Left renal cortex interstitium (tissue), 4 donors: ENCODE results near the gene FLT4. TPM values are rescaled to one million over a fixed set of nuclear protein-coding genes. Genes with fewer than 3 reads are reported as not detected.
"Not testable (repeated sequence)": the region's sequence is repeated elsewhere in the genome, so short reads cannot be mapped to it uniquely, and the experiment has no call there.

Experiments
- DNase-seq, 4 donors: peaks; one replicate each; pipeline ENCODE4 v3.0.0-alpha.2; 2013; ENCODE audit warnings: low read depth in 4 of 4, low spot score in 2 of 4, missing footprints in 1 of 4
- polyA plus RNA-seq, 4 donors: library from polyadenylated mRNA; unstranded; fragments of 120-200 nt; gene quantifications; one replicate each; pipeline ENCODE4 v1.2.1, GENCODE V29; 2013; ENCODE audit not compliant: insufficient read length in 4 of 4

Gene FLT4
- 10 to 100 TPM; 23.6 to 35.3 (median 30.6) TPM for polyA plus RNA-seq

- no peak for DNase-seq
Measured at GRCh38 chr5:180649297-180650039, at the start of gene FLT4. FLT4 (minus strand) TSS chr5:180649600; CDS start chr5:180649545, 55 bp downstream.

DNA sequence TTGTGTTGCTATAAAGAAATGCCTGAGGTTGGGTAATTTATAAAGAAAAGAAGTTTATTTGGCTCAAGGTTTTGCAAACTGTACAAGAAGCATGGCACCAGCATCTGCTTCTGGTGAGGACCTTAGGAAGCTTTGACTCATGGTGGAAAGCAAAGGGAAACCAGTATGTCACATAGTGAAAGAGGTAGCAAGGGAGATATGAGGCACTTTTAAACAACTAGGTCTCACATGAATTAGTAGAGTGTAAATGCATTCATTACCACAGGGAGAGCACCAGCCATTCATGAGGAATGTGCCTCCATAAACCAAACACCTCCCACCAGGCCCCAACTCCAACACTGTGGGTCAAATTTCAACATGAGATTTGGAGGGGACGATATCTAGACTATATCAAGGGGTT is 49.6 kb upstream of the FLT4 start:
- no peak for DNase-seq

DNA sequence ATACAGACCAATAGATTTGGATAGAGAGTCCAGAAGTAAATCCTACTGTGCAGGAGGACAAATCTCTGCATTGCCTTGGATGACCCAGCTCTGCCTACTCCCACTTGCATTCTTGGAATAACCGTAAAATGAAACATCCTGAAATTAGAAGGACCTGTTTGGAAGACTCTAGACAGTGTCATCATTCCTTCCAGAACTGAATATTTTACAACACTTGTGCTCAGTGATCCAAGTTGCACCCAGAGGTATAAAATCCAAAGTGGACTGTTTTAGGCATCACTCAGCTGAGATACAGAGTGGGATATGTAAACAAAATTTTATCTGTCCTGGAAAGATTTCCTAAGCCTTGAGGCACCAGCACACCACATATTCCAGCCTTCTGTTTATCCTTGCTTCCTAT is 46.7 kb upstream of the FLT4 start:
- DNase-seq, result no peak

DNA sequence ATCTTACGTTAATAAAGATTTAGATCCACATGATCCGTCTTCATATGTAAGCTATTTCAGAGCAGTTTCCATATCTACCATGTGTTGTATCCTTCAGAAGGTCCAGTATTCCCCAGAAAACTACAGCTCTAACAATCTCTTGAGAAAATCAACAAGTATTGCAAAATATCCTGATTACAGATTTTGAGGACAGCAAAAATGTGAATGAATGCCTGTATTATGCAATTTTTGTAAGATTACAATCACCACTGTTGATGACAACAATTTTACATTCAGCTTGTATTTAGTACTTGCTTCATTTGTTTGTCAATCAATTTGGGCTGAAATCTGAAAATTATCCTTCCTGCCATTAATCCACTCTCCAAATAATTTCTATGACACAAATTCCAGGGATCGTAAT is 43.0 kb upstream of the FLT4 start:
- DNase-seq, result no peak

- DNase-seq, result no peak
Measured at GRCh38 chr5:180691046-180691445, 41.6 kb upstream of the FLT4 start.

GRCh38 chr5:180690562-180690961 is 41.2 kb upstream of the FLT4 start:
- no peak for DNase-seq

DNA sequence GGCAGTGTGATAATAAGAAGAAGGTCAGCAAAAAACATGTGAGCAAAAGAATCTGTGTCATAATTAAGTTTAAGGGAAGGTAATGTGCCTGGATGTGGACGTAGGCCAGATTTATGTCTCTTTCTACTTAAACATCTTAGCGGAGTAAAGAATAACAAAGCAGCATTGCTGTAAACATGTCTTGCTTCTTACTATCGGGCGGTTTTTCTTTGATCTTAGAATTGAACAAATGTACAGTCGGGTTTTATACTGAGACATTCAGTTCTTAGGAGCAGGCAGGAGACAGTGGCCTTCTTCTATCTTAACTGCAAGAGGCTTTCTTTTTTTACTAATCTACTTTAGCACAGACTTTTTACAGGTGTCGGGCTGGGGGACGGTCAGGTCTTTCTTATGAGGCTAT is 40.4 kb upstream of the FLT4 start:
- no peak for DNase-seq

GRCh38 chr5:180689071-180689694 is 39.8 kb upstream of the FLT4 start:
- DNase-seq, result no peak

DNA sequence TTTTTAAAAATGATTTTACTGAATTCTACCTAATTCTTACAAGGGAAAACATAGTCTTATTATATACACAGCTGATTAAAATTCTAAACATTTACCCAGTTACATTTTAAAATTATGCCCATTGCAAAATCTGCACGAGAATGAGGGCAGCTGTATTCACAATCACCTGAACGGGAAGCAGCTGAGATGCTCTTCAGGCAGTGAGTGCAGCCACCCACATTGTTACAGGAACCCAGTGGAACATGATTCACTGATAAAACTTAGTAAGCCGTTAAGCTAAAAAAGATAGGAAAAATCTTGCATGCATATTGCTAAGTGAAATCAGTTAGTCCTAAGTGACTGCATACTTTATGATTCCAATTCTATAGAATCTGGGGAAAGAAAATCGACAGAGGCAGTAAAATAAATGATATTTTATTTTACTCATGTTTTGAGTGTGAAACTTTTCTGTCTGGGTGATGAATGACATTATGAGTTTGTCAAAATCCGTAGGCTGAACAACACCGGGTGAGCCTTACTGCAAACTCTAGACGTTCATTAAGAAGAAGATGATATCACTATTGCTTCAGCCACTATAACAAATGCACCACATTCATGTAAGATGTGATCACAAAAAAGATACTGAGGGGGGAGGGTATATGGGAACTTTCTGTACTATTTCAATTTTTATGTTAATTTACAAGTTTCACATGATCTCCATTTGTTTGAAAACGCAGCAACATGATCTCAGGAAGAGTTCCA is 39.1 kb upstream of the FLT4 start:
- no peak for DNase-seq

- DNase-seq, result not testable (repeated sequence)
Measured at GRCh38 chr5:180686799-180687198, 37.4 kb upstream of the FLT4 start.

GRCh38 chr5:180684623-180685161 is 35.3 kb upstream of the FLT4 start:
- no peak for DNase-seq

- no peak for DNase-seq
Measured at GRCh38 chr5:180683220-180683922, 34.0 kb upstream of the FLT4 start.

DNA sequence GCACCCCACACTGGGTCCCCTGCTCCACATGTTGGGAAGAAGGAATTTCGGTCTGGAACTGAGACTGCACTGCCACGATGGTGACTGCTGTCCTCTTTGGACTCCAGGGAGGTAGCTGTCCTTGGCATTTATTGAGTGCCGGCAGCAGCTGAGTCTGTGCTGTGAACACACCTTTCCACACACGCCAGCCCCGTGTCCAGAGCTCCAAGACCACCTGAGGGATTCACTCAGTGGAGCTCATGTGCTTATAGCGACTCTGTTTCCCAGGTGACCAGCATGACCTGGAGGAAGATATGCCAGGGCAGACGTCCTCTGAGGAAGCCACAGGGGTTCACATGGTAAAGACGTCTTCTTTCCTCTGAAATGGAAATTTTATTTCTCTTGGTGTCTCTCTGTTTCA is 33.2 kb upstream of the FLT4 start:
- no peak for DNase-seq

DNA sequence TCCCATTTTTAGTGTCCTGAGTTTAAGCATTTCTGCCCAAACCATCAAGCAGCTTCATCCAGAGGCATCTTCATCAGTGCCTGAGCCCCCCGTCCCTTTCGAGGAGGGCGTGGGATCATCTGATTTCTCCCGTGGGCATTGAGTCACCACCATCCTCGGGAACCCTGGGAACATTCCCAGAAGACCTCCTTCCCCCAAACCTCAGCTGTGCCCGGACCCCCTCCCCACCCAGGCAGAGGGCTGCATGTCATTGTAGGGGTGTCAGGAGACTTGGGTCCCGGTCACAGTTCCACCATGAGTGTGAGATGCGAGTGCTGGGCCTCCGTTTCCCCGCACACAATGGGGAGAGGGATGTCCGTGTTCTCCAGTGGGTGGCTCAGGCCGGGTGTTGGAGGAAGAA is 32.6 kb upstream of the FLT4 start:
- not testable (repeated sequence) for DNase-seq

DNA sequence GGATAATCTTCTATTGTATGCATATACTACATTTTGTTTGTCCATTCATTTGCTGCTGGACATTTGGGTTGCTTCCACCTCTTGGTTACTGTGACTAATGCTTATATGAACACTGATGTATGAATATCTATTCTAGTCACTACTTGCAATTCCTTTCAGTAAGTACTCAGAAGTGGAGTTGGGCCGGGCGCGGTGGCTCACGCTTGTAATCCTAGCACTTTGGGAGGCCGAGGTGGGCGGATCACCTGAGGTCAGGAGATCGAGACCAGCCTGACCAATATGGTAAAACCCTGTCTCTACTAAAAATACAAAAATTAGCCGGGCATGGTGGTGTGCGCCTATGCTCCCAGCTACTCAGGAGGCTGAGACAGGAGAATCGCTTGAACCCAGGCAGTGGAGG is 28.9 kb upstream of the FLT4 start:
- not testable (repeated sequence) for DNase-seq

DNA sequence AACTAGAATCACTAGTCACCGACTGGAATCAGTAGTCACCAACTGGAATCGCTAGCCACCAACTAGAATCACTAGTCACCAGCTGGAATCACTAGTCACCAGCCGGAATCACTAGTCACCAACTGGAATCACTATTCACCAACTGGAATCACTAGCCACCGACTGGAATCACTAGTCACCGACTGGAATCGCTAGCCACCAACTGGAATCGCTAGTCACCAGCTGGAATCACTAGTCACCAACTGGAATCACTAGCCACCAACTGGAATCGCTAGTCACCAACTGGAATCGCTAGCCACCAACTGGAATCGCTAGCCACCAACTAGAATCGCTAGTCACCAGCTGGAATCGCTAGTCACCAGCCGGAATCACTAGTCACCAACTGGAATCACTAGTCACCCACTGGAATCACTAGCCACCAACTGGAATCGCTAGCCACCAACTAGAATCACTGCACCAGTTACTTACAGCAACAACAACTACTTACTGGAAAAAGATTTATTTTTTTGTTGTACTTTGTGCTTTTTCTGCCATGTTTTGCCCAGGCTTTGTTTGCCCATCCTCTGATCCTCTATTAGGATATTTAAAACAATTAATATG is 25.7 kb upstream of the FLT4 start:
- no peak for DNase-seq

DNA sequence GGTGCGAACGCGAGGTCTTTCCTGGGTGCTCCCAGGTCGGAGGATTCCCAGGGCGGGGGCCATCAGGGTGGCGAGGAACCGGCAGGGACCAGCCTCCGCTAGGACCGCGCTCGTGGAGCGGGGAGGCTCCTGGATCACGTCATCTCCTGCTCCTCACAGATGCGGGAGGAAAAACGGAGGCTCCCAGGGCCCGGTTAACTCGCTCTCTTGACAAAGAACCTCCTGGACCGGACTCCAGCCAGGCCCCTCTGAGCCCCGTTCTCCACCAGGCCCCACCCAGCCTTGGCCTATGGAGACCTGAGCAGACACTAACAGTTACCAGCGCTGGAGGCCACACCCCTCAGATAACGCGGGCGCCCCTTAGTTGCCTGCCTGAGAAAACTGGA is 24.7 kb upstream of the FLT4 start:
- not testable (repeated sequence) for DNase-seq

DNA sequence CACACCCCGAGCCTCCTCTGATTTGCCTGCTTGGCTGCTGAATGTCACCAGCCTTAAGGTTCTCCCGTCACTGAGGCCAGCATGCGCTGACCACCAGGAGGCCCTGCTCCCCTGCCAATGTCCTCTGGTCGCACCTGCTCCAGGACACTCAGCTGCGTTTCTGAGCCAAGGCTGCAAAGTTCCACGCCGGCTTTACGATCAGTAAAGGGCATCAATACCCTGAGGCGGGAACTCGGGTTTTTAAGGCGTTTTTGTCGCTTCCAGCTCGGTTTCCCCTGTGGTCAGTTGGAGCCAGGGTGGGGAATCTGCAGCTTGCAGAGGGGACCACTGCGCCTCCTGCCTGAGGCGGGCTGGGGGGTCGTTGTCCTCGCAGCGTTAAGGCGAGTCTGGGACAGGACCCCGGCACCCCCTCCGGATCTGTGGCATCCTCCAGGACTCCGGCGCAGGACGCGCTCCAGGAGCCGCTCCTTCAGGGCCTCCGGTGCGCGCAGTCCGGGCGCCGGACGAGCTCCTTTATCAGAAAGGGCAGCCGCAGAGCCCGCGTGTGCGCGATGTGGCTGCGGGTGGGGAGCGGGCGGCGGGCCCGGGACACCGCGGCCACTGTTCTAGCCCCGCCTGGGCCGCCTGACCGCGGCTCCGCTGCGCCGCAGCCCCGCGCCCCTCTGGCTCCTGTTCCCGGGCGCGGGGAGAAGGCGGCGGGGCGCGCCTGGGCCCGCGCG is 24.1 kb upstream of the FLT4 start:
- DNase-seq, result no peak

- not testable (repeated sequence) for DNase-seq
Measured at GRCh38 chr5:180671958-180672524, 22.6 kb upstream of the FLT4 start.
